Panc1 (cell line): Measurements from ENCODE around the gene TANGO2. TPM values are rescaled to one million over a fixed set of nuclear protein-coding genes. Genes with fewer than 3 reads are reported as not detected.

Experiments
- ATAC-seq: fragments of 200-7000 bp; cut with Tn5 transposase; 2 replicates; pipeline ENCODE4 v1.9.1; 2020; ENCODE audit warnings: mild to moderate bottlenecking, moderate library complexity
- BruUV-seq: library from RNA; stranded (reverse); fragments of 400-500 nt; replicated peaks from 2 replicates; lab custom pipeline; 2021; lab: Mats Ljungman, UMichigan
- CTCF ChIA-PET: fragments of 300-600 bp; sonication (Branson Sonifier 250); formaldehyde crosslinking; loops from one replicate; lab custom pipeline; 2022; ENCODE audit warnings: antibody characterized with exemption; lab: Charles Lee
- POLR2A ChIA-PET: fragments of 300-600 bp; sonication (Branson Sonifier 250); formaldehyde crosslinking; loops from one replicate; lab custom pipeline; 2022; ENCODE audit warnings: antibody characterized with exemption; lab: Charles Lee
- DNase-seq: peaks from one replicate; pipeline ENCODE4 v3.0.0-alpha.2; 2010; ENCODE audit warnings: low read depth, low spot score
- H3K27ac ChIP-seq: 2 replicates; pipeline ENCODE4 v1.5.1; 2011; ENCODE audit warnings: mild to moderate bottlenecking, low read length, inconsistent platforms
- H3K27me3 ChIP-seq: fragments of 200-500 bp; sonication (Bioruptor generic); 2 replicates; pipeline ENCODE4 v1.6.0; 2014; ENCODE audit warnings: low read length, inconsistent platforms; ENCODE audit not compliant: control insufficient read depth, insufficient read depth
- H3K36me3 ChIP-seq: fragments of 200-500 bp; sonication (Bioruptor generic); 2 replicates; pipeline ENCODE4 v1.5.1; 2014; ENCODE audit warnings: inconsistent platforms, mild to moderate bottlenecking, low read length, moderate library complexity; ENCODE audit not compliant: control insufficient read depth, insufficient read depth
- H3K4me1 ChIP-seq: 2 replicates; pipeline ENCODE4 v1.5.1; 2011; ENCODE audit warnings: inconsistent platforms, mild to moderate bottlenecking, low read length, moderate library complexity; ENCODE audit not compliant: control insufficient read depth, insufficient read depth
- H3K4me3 ChIP-seq, 2 experiments: 2 replicates each; pipeline ENCODE4 v1.5.1; 2011 to 2012; ENCODE audit warnings: low read depth in 2 of 2, low read length in 2 of 2, mild to moderate bottlenecking in 2 of 2, inconsistent platforms in 1 of 2, moderate library complexity in 1 of 2
- H3K9me3 ChIP-seq: fragments of 200-500 bp; sonication (Bioruptor generic); 2 replicates; pipeline ENCODE4 v1.5.1; 2014; ENCODE audit warnings: low read depth, mild to moderate bottlenecking, inconsistent platforms, low read length, moderate library complexity; ENCODE audit not compliant: control insufficient read depth, insufficient read depth
- POLR2AphosphoS5 ChIP-seq: IDR thresholded peaks from 2 replicates; pipeline ENCODE4 v1.6.1; 2012; ENCODE audit warnings: mild to moderate bottlenecking, low read depth, low read length, moderate library complexity
- SIN3A ChIP-seq: IDR thresholded peaks from 2 replicates; pipeline ENCODE4 v1.6.1; 2012; ENCODE audit warnings: low read depth, mild to moderate bottlenecking, low read length, moderate library complexity, borderline replicate concordance; ENCODE audit not compliant: insufficient read depth
- TCF7L2 ChIP-seq: IDR thresholded peaks from 2 replicates; pipeline ENCODE4 v1.6.1; 2011; ENCODE audit warnings: mild to moderate bottlenecking, low read depth, low read length, inconsistent platforms
- in situ Hi-C: cut with HindIII; loops from 2 replicates; pipeline ENCODE4 v1.10.0; 2016; ENCODE audit warnings: low sequenced_read_pairs, low pct_unique_long_range_greater_than_20kb
- intact Hi-C: fragments of 100-400 bp; cut with micrococcal nuclease; formaldehyde crosslinking; loops from one replicate; pipeline ENCODE4 v1.10.0; 2022; ENCODE audit not compliant: unreplicated experiment
- total RNA-seq: library from RNA; stranded (reverse); gene quantifications from one replicate; pipeline ENCODE4 v1.2.1, GENCODE V29; 2021; ENCODE audit not compliant: unreplicated experiment
- TF ChIP-seq, protein P1 (sequence below): fragments of 450-650 bp; IDR thresholded peaks from 2 replicates; pipeline ENCODE4 v1.5.1; 2017; ENCODE audit warnings: mild to moderate bottlenecking
- TF ChIP-seq, protein P2 (sequence below), 2 experiments: IDR thresholded peaks; 2 replicates each; pipeline ENCODE4 v1.6.1; 2011 to 2012; ENCODE audit warnings: low read depth in 2 of 2, control low read depth in 1 of 2, low read length in 1 of 2, mild to moderate bottlenecking in 1 of 2, moderate library complexity in 1 of 2; ENCODE audit not compliant: insufficient read depth in 1 of 2

The TANGO2 gene
- total RNA-seq, 1 experiment from 2014 or later: 32.2 TPM

DNA sequence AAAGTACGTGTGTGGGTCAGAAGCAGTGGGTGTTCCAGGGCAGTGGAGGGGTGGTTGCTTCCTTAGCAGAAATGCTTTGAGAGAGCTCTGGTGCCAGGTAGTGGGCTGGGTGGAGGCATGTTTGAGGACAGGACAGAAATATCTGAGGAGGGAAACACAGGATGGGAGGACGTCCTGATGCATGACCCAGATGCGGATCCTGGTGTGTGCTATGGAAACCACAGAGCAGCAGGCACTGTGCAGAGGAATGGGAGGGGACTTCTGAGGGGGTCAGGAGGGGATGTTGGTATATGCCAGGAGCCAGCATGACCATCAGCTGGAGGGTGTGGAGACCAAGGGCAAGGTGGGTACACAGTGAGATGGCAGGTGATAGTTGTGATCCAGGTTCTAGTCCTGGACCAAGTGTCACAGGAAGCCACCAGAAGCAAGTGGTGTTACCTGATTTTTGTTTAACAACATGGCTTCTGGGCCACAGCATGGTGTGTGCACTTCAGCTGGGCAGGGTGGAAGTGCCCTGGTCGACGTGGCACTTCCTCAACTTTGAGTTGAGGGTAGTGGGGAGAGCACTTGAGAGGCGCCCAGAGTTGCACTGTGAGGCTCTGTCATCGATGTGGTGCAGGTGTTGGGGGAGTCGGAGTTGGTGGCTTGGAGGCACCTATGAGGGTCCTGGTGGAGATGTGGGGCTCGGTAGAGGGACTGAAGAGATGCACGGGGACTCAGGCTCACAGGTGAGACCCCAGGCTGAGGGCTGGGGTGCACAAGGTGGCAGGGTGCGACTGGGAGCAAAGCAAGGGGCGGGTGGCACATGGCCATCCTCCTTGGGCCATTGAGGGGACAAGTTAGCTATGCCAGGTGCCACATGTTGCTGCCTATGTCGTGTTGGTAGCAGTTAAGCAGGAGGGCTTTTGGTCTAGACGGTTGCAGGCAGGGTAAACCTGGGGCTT, 66.7 kb downstream of the TANGO2 start:
- no TSS peak for BruUV-seq
- H3K4me3 ChIP-seq: no peak overlapping the region
- H3K27me3 ChIP-seq: no peaks in the 10 kb centered on the region
- H3K9me3 ChIP-seq: no peaks in the 10 kb centered on the region
- H3K36me3 ChIP-seq: peaks cover 7% of the 10 kb centered on the region
- ChIA-PET CTCF (no interaction called here), POLR2A (no interaction called here)
- in situ Hi-C loops (no loop called here), intact Hi-C loops (no loop called here)
- peaks cover 7% of the 10 kb centered on the region; the same call in 1 of the 2 replicates for H3K4me1 ChIP-seq
- DNase-seq: no peak
- no peak overlapping the region for H3K27ac ChIP-seq
- TF ChIP-seq TCF7L2: no peak
- TF ChIP-seq, protein P1, sequence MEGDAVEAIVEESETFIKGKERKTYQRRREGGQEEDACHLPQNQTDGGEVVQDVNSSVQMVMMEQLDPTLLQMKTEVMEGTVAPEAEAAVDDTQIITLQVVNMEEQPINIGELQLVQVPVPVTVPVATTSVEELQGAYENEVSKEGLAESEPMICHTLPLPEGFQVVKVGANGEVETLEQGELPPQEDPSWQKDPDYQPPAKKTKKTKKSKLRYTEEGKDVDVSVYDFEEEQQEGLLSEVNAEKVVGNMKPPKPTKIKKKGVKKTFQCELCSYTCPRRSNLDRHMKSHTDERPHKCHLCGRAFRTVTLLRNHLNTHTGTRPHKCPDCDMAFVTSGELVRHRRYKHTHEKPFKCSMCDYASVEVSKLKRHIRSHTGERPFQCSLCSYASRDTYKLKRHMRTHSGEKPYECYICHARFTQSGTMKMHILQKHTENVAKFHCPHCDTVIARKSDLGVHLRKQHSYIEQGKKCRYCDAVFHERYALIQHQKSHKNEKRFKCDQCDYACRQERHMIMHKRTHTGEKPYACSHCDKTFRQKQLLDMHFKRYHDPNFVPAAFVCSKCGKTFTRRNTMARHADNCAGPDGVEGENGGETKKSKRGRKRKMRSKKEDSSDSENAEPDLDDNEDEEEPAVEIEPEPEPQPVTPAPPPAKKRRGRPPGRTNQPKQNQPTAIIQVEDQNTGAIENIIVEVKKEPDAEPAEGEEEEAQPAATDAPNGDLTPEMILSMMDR: no peak
- TF ChIP-seq, protein P2, sequence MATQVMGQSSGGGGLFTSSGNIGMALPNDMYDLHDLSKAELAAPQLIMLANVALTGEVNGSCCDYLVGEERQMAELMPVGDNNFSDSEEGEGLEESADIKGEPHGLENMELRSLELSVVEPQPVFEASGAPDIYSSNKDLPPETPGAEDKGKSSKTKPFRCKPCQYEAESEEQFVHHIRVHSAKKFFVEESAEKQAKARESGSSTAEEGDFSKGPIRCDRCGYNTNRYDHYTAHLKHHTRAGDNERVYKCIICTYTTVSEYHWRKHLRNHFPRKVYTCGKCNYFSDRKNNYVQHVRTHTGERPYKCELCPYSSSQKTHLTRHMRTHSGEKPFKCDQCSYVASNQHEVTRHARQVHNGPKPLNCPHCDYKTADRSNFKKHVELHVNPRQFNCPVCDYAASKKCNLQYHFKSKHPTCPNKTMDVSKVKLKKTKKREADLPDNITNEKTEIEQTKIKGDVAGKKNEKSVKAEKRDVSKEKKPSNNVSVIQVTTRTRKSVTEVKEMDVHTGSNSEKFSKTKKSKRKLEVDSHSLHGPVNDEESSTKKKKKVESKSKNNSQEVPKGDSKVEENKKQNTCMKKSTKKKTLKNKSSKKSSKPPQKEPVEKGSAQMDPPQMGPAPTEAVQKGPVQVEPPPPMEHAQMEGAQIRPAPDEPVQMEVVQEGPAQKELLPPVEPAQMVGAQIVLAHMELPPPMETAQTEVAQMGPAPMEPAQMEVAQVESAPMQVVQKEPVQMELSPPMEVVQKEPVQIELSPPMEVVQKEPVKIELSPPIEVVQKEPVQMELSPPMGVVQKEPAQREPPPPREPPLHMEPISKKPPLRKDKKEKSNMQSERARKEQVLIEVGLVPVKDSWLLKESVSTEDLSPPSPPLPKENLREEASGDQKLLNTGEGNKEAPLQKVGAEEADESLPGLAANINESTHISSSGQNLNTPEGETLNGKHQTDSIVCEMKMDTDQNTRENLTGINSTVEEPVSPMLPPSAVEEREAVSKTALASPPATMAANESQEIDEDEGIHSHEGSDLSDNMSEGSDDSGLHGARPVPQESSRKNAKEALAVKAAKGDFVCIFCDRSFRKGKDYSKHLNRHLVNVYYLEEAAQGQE (IDR thresholded peaks at IDR 0.05; ENCODE audit: insufficient read depth in 1 of 2, low read depth in 2 of 2, low read length in 1 of 2): no peak
- TF ChIP-seq SIN3A: no peak
- TF ChIP-seq POLR2AphosphoS5: no peak
- no peak for ATAC-seq

DNA sequence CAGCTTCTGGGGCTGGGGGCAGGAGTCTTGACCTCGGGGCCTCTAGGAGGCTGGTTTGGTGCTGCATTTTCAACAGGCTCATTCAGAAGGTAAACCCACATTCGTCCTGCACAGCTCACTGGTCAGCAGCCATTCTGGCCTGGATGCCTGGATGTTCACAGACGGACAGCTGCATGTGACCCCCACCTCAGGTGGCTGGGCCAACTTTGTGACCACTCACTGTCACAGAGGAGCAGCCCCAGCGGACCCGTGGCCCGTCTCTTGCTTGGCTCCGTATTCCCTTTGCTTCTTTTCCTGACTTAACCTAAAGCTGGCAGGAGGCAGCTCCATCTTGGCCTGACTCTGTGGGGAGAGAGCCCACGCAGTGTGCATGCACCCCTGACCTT, 67.3 kb downstream of the TANGO2 start:
- Histone ChIP-seq H3K27me3 (no peaks in the 10 kb centered on the region), H3K4me3 (no peak overlapping the region), H3K36me3 (peaks cover 7% of the 10 kb centered on the region), H3K9me3 (no peaks in the 10 kb centered on the region), H3K27ac (no peak overlapping the region), H3K4me1 (peaks cover 7% of the 10 kb centered on the region; the same call in 1 of the 2 replicates)
- intact Hi-C loops (no loop called here), in situ Hi-C loops (no loop called here)
- TF ChIP-seq, protein P2 (IDR thresholded peaks at IDR 0.05; ENCODE audit: insufficient read depth in 1 of 2, low read depth in 2 of 2, low read length in 1 of 2): no peak
- TF ChIP-seq SIN3A (no peak), POLR2AphosphoS5 (no peak), TCF7L2 (no peak)
- TF ChIP-seq, protein P1: no peak
- CTCF ChIA-PET: no interaction called here
- DNase-seq (no peak), ATAC-seq (no peak)
- POLR2A ChIA-PET: no interaction called here
- no TSS peak for BruUV-seq
